HG02798 (cell line): Measurements from ENCODE around the gene PUM1.

ENCODE experiments used
- ATAC-seq: cut with Tn5 transposase; IDR thresholded peaks from one replicate; pipeline ENCODE4 v1.9.1; 2021; ENCODE audit warnings: mild to moderate bottlenecking; ENCODE audit not compliant: unreplicated experiment, poor library complexity

PUM1 gene

DNA sequence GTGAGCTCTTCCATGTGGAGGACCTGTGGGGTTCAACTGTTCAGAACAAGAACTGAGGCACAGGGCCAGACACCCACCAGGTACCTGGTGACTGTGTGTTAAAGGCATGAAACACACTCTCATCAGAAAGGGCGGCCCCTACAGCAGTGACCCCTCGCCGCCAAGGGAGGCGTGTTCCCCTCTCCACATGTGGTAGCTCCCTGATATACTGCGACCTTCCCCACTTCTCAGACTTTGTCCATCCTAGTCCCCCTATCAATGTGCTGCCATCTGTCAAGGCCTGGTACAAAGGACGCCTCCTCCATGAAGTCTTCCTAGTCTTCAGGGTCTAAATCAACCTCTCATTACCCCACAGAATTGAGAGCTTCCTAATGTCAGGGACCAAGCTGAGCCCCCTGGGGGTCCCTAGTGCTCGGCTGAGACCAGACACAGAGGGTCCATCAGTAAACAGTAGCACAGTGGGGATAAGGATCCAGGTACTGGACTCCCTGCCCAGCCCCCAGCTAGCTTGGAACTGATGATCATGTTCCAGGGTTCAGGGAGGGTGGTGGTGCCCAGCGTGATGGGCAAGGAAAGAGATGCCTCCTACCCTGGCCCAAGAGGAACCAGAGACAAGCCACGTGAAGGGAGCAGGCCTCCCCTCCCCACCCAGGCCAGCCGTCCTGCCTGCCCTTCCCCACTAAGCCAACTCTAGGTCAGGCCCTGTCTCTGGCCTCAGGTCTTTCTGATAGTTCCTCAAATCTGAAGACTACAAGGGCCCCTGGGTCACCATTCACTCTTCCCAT lies 167.3 kb downstream of the PUM1 start:
- no peak for ATAC-seq

- no peak for ATAC-seq
Measured at GRCh38 chr1:30896905-30897304, 168.6 kb downstream of the PUM1 start.

DNA sequence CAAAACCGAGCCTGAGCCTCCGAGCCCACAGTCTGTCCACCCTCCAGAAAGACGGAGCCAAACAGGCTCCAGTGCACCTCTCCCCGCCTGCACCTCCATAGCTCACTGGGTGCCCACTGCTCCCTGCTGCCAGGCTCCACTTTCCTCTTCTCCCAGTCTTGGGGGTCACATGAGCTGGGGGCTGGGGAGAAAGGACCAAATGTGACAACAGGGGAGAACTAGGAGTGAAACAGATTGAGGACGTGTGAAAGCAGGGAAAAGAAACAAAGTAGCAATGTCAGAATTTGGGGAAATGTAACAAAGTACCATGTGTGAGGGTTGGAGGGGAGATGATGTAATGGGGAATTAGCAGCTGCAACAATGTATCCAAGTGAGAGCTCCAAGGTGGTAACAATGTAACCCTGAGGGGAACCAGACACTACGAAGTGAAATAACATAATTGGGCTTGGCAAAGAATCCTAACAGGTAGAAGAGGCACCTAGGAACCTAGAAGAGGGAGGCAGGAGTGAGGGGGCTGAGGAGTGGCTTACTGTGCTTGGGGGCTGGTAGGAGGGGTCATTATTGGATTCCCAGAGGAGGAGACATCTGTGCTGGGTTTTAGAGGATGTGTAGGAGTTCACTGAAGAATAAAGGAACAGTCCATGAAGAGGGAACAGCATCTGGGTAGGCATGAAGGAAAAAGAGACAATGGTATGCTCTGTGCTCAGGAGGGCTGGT lies 169.4 kb downstream of the PUM1 start:
- ATAC-seq = no peak

DNA sequence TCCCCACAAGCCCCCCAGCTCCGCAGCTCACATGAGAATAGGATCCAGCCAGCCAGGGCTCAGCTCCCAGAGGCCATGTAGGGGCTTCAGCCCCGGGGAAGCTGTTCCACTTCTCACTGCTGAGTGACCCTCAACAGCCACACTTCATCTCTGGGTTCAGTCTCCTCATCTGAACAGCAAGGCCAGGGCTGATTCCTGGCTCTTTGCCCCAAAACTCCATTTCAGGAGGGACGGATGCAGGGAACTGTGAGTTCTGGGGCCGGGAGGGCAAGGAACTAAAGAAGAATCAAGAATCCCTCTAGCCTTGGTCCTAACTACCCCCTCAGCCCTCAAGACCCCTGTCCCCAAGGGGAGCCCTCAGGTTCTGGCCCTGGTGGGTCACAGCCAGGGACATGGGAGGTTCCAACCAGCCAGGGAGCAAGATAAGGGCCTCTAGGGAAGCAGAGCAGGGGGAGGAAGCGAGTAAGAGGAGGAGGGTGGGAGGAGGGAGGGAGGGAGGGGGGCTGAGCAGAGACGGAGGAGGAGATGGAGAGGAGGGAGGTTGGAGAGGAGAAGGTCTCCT lies 170.1 kb downstream of the PUM1 start:
- no peak for ATAC-seq

DNA sequence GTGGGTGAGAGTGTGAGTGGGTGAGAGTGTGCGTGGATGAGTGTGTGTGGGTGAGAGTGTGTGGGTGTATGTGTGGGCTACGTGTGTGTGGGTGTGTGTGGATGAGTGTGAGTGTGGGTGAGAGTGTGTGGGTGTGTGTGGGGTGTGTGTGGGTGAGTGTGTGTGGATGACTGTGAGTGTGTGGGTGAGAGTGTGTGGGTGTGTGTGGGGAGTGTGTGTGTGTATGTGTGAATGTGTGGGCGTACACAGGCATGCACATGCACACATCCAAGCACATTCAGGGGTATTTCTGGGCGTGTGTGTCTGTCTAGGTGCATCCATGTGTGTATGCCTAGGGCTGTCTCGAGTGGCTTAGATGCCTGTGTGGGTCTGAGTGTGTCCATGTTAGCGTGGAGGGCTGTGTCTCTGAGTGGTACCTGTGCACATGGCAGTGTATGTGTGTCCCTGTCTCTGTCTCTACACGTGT lies 171.0 kb downstream of the PUM1 start:
- no peak for ATAC-seq

GRCh38 chr1:30893776-30894507 lies 171.6 kb downstream of the PUM1 start:
- no peak for ATAC-seq

DNA sequence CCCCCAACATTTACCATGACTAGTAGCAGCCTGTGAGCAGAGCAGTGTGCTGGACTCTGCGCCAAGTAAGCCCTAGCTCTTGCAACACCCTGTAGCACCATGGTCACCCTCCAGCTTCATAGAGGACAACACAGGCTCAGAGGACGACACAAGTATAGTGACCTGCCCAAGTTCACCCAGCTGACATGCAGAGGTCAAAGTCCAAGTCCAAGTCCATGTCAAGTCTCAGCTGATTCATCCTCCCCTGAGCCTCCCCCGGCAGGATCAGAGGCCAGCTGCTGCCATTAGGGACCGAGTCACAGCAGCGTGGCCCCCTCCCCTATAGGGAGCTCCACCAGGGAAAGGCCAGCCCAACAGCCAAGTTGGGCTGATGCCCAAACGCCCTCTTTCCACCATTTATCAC lies 172.8 kb downstream of the PUM1 start:
- no peak for ATAC-seq

- no peak for ATAC-seq
Measured at GRCh38 chr1:30891227-30891552, 174.3 kb downstream of the PUM1 start.

DNA sequence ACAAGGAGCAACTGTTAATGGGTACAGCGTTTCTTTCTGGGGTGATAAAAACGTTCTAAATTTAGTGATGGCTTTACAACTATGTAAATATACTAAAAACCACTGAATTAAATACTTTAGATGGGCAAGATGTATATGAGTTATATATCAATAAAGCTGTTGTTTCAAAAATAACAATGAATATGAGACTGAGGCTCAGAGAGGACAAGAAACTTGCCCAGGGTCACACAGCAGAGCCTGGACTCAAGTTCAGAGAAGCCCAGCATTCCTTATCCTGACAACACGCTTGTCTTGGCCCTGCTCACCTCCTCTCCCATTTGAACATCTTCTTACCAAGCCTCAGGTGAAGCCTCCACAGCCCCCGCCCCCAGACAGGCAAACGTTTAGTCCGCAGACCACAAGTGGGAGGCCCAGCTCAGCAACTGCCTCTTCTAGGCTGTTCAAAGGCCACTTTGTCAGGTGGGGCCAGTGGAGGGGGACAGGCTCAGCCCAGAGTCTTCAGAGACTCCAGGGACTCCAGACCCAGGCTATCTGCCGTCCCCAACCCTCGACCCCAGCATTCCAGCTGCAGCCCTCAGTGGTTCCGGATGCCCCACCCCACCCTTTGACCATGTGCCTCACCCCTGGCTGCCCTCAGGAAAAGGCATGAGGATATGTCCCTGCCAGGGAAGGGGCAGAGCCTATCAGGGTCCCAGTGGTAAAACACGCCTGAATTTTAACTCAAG lies 174.9 kb downstream of the PUM1 start:
- ATAC-seq = no peak

GRCh38 chr1:30889511-30889910 lies 176.0 kb downstream of the PUM1 start:
- no peak for ATAC-seq

DNA sequence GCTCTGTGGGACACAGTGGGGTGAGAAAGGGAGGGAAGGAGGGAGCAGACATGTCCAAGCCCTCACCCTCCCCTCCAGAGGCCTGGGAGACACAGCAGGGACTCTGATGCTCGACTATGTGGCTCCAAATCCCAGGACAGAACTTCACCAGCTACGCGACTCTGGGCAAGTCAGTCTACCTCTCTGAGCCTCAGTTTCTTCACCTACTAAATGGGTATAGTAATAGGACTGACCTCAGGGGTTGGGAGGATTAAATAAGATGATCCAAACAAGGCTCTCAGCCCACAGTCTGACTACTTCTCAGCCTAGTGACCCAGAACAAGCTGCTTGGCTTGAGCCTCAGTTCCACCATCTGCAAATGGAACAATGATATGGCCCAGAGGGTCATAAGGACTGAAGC lies 176.5 kb downstream of the PUM1 start:
- ATAC-seq = no peak

- no peak for ATAC-seq
Measured at GRCh38 chr1:30888391-30888790, 177.1 kb downstream of the PUM1 start.

- ATAC-seq = no peak
Measured at GRCh38 chr1:30887485-30888315, 177.8 kb downstream of the PUM1 start.

DNA sequence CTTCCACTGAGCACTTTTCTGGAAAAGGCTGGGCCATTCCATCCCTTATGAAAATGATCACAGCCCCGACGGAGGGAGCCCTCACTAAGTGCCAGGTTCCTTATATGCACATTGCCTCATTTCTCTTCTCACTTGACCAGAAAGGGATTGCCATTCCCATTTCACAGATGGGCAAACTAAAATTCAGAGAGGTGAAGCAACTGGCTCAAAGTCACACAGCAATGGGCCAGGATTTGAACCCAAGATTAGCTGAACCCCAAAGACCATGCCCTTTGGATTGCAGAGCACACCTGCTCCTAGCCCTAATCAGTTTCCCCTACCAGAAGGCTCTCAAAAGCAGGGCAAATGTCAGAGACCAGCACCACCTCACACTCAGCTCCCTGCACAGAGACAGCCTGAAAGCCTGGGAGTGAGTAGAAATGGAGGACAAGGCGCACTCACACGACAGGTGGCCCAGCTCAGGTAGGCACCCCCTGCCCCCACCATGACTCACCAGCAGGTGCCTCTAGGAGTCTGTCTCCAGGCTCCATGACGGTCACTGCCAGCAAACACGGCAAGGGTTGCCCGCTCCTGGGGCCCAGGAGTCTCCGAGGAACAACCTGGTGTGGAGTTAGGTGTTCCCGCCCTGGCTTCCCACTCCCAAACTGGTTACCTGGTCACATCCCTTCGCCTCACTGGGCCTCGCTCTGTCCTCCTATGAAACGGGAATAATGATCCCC lies 178.6 kb downstream of the PUM1 start:
- ATAC-seq = no peak

GRCh38 chr1:30885570-30886522 lies 179.7 kb downstream of the PUM1 start:
- ATAC-seq = no peak

GRCh38 chr1:30884723-30885122 lies 180.8 kb downstream of the PUM1 start:
- ATAC-seq = no peak

DNA sequence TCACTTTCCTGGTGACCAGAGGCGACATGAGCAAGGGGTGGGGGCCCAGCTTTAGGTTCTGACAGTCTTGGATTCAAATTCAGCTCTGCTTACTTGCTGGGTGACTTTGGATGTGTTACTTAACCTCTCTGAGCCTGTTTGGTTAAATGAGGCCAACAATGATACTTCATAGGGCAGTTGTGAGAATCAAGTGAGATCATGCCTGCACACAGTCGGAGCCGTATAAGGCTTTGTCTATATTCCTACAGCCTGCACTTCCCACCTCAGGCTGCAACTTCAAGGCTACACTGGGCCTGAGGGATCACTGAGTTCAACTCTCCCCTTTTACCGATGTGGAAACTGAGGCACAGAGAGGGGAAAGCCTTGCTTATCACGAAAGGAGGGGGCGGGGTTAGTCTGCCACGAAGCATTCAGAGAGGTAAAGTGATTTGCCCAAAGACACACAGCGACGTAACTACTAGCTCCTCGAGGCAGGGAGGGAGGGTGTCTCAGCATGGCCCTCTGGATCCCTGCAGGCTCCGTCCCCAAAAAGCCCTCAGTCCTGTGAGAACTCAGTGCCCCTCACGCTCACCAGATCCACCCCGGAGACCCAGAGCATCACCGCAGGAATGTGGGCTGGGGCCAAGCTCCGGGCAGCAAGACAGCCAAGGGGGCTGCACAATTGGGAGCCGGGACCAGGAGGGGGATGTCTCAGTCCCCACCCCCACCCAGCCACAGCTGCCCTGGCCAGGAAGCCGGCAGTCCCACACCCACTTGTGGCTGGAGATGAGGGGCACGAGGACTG lies 181.9 kb downstream of the PUM1 start:
- ATAC-seq = no peak
